ENCODE data around the gene GABPB1. TPM values are rescaled to one million over a fixed set of nuclear protein-coding genes. Genes with fewer than 3 reads are reported as not detected.

The GABPB1 gene
- total RNA-seq, 6 experiments from 2014 or later, result 5.4 to 10.5 (median 9.4) TPM

DNA sequence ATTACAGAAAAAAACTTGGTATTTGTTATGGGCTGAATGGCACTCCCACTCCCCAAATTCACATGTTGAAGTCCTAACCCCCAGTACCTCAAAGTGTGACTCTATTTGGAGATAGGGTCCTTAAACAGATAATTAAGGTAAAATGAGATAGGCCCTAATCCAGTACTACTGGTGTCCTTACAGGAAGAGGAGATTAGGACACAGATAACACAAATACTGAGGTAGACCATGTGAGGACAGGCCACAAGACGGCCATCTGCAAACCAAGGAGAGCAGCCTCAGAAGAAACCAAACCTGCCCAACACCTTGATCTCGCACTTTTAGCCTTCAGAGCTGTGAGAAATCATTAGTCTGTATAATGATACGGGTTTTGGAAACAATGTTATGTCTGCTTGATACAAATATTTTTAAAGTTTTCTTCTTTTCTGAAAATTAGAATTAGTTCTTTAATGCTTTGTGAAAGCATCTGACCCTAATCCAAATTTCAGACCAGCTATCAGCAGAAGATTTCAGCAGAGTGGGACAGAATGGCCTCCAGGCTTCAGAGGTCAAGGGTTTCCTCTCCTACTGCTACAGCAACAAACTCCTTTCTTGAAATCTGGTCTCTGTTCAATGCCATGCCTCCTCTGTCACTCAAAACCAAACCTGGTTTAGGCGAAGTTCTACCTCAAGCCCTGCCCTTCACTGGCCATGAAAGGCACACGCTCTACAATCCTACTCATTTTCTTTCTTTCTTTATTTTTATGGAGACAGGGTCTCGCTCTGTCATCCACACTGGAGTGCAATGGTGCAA lies 67.5 kb downstream of the GABPB1 start:
- 87% methylated on average over 5 of the region's 6 CpGs for WGBS (ENCODE audit: insufficient coverage, low coverage, low lambda C conversion rate, missing lambda C conversion rate)
- intact Hi-C loops (cut with DNase I), result no loop called here
- no peak for ATAC-seq

DNA sequence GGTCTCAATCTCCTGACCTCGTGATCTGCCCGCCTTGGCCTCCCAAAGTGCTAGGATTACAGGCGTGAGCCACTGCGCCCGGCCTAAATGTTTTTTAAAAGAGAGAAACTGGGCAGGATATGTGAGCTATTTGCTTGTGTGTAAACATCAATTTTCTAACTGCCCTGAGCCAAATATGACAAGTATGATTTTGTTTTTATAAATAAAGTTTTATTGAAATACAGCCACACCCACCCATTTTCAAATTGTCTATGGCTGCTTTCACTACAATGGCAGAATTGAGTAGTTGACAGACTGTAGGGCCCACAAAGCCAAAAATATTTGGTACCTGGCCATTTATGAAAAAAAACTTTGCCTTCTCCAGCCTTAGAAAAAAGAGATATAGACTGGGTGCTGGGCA lies 73.6 kb downstream of the GABPB1 start:
- Histone ChIP-seq H3K4me3 (no peak overlapping the region), H3K9me3 (no peaks in the 10 kb centered on the region), H3K4me1 (no peaks in the 10 kb centered on the region), H3K27me3 (no peaks in the 10 kb centered on the region), H3K27ac (no peak overlapping the region), H3K36me3 (peaks cover 0 to 8% (median 0%) of the 10 kb centered on the region in 4 donors)
- 86% methylated on average over 4 of the region's 5 CpGs for WGBS (ENCODE audit: insufficient coverage, low coverage, low lambda C conversion rate, missing lambda C conversion rate)
- DNase-seq, result no peak
- ATAC-seq, result no peak
- no peak for TF ChIP-seq POLR2A (IDR thresholded peaks at IDR 0.05)
- TF ChIP-seq, protein P1, sequence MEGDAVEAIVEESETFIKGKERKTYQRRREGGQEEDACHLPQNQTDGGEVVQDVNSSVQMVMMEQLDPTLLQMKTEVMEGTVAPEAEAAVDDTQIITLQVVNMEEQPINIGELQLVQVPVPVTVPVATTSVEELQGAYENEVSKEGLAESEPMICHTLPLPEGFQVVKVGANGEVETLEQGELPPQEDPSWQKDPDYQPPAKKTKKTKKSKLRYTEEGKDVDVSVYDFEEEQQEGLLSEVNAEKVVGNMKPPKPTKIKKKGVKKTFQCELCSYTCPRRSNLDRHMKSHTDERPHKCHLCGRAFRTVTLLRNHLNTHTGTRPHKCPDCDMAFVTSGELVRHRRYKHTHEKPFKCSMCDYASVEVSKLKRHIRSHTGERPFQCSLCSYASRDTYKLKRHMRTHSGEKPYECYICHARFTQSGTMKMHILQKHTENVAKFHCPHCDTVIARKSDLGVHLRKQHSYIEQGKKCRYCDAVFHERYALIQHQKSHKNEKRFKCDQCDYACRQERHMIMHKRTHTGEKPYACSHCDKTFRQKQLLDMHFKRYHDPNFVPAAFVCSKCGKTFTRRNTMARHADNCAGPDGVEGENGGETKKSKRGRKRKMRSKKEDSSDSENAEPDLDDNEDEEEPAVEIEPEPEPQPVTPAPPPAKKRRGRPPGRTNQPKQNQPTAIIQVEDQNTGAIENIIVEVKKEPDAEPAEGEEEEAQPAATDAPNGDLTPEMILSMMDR (IDR thresholded peaks at IDR 0.05), result no peak
- intact Hi-C loops (cut with DNase I), result no loop called here

More for the DNA sequence above, 67.5 kb downstream of the GABPB1 start:
- H3K36me3 ChIP-seq, result peaks cover 0 to 8% (median 0%) of the 10 kb centered on the region in 4 donors
- TF ChIP-seq, protein P1 (IDR thresholded peaks at IDR 0.05), result no peak
- TF ChIP-seq POLR2A (IDR thresholded peaks at IDR 0.05), result no peak
- no peak overlapping the region for H3K4me3 ChIP-seq
- H3K27ac ChIP-seq, result no peak overlapping the region
- DNase-seq, result no peak
- no peaks in the 10 kb centered on the region for H3K9me3 ChIP-seq
- no peaks in the 10 kb centered on the region for H3K27me3 ChIP-seq
- no peaks in the 10 kb centered on the region for H3K4me1 ChIP-seq

DNA sequence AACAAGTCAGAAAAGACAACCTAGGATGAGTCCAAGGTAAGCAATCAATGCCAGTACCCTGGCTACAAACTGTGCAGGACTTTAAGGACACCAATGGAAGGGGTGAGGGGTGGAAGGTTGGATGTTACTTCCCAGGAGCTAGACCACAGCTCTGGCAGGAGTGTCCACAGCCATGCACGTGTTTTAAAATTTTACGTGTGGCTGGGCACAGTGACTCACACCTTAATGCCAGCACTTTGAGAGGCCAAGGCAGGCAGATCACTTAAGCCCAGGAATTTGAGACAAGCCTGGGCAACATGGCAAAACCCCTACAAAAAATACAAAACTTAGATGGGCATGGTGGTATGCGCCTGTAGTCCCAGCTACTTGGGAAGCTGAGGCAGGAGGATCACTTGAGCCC lies 74.7 kb downstream of the GABPB1 start:
- peaks cover 0 to 3% (median 0%) of the 10 kb centered on the region in 4 donors for H3K36me3 ChIP-seq
- intact Hi-C loops (cut with DNase I), result no loop called here
- no peaks in the 10 kb centered on the region for H3K9me3 ChIP-seq
- 100% methylated on average over 1 of the region's 3 CpGs for WGBS (ENCODE audit: insufficient coverage, low coverage, low lambda C conversion rate, missing lambda C conversion rate)
- ATAC-seq (no peak), DNase-seq (no peak)
- no peak overlapping the region for H3K4me3 ChIP-seq
- TF ChIP-seq, protein P1 (IDR thresholded peaks at IDR 0.05), result no peak
- TF ChIP-seq POLR2A (IDR thresholded peaks at IDR 0.05), result no peak
- H3K27ac ChIP-seq, result no peak overlapping the region
- no peaks in the 10 kb centered on the region for H3K4me1 ChIP-seq
- no peaks in the 10 kb centered on the region for H3K27me3 ChIP-seq

DNA sequence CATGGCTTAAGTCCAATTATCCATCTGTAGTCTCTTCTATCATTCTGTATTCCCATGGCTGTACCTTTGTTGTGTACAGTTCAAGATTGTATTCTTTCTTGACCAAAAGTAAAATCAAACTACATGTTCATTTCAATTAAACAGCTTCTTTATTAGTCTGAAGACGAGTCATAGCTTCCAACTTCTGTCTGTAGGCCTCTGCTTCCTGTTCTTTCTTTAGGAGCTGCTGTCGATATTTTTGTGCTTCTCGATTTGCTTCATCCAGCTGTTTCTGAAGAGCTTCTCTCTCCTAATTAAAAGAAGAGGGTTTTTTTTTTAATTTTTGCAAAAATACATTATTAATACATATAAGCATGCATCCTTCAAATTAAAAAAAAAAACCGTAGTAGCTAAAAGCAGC lies 76.5 kb downstream of the GABPB1 start:
- Histone ChIP-seq H3K27me3 (no peaks in the 10 kb centered on the region), H3K27ac (no peak overlapping the region), H3K36me3 (no peaks in the 10 kb centered on the region), H3K4me3 (no peak overlapping the region), H3K9me3 (no peaks in the 10 kb centered on the region), H3K4me1 (no peaks in the 10 kb centered on the region)
- no peak for TF ChIP-seq POLR2A (IDR thresholded peaks at IDR 0.05)
- TF ChIP-seq, protein P1 (IDR thresholded peaks at IDR 0.05), result no peak
- intact Hi-C loops (cut with DNase I), result no loop called here
- WGBS (ENCODE audit: insufficient coverage, low coverage, low lambda C conversion rate, missing lambda C conversion rate), result 89% methylated on average over 4 of the region's 4 CpGs
- DNase-seq (no peak), ATAC-seq (no peak)
